GM21737 (cell line): ENCODE results near the gene SLC7A4.
"Not testable (repeated sequence)": the region's sequence is repeated elsewhere in the genome, so short reads cannot be mapped to it uniquely, and the experiment has no call there.

Experiments
- ATAC-seq: cut with Tn5 transposase; IDR thresholded peaks from one replicate; pipeline ENCODE4 v1.9.1; 2021; ENCODE audit warnings: mild to moderate bottlenecking, moderate library complexity; ENCODE audit not compliant: unreplicated experiment

SLC7A4 gene

DNA sequence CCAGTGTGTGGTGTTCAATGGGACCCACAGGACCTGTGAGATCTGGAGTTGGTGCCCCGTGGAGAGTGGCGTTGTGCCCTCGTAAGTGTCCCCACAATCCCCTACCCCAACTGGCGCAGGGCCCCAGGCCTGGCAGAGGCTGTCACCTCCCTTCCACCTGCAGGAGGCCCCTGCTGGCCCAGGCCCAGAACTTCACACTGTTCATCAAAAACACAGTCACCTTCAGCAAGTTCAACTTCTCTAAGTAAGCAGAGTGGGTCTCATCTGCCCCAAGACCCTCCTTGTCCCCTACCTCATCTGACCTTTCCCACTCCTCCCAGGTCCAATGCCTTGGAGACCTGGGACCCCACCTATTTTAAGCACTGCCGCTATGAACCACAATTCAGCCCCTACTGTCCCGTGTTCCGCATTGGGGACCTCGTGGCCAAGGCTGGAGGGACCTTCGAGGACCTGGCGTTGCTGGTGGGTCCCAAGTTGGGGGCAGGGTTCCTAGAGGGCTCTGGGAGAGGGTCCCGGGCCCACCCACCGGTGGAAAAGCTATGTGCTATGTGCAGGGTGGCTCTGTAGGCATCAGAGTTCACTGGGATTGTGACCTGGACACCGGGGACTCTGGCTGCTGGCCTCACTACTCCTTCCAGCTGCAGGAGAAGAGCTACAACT lies 9.3 kb downstream of the SLC7A4 start:
- no peak for ATAC-seq

DNA sequence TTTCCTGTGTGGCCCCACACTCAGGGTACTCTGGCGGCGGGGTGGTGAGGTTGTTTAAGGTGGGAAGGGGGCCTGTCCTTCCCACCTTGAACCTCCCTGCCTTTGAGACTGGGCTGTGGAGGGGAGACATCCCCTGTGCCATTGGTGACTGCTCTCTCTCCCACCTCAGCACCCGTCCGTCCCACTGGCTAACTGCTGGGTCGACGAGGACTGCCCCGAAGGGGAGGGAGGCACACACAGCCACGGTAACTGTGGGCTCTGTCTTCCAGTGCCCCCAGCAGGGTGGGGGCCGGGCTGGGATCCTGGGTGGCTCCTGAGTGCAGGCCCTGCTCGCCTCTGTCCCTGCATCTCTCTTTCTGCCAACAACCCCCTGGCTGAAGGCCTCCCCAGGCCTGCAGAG lies 9.9 kb downstream of the SLC7A4 start:
- no peak for ATAC-seq

DNA sequence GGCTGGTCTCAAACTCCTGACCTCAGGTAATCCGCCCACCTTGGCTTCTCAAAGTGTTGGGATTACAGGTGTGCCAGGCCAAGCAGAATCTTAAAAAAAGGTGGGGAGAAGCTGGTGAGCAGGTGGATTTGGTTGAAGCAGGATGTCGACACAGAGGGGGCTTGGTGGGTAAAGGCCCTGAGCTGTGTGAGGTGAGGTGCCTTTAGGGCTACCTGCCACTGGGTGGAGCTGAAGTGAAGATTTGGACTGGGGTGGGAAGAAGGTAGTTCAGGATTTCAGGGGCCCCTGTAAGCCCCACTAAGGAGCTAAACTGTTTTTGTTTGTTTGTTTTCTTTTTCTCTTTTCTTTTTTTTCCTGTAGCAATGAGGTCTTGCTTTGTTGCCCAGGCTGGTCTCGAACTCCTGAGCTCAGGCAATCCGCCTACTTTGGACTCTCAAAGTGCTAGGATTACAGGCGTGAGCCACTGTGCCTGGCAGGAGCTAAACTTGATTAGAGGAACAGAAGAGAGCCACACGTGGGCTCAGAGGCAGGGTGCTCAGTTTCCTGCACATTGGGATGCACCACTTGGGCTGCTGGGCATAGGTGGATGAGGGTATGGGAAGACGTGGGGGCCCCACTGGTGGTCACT lies 11.4 kb downstream of the SLC7A4 start:
- ATAC-seq, result no peak

GRCh38 chr22:21018314-21018713 lies 14.0 kb downstream of the SLC7A4 start:
- ATAC-seq, result no peak

DNA sequence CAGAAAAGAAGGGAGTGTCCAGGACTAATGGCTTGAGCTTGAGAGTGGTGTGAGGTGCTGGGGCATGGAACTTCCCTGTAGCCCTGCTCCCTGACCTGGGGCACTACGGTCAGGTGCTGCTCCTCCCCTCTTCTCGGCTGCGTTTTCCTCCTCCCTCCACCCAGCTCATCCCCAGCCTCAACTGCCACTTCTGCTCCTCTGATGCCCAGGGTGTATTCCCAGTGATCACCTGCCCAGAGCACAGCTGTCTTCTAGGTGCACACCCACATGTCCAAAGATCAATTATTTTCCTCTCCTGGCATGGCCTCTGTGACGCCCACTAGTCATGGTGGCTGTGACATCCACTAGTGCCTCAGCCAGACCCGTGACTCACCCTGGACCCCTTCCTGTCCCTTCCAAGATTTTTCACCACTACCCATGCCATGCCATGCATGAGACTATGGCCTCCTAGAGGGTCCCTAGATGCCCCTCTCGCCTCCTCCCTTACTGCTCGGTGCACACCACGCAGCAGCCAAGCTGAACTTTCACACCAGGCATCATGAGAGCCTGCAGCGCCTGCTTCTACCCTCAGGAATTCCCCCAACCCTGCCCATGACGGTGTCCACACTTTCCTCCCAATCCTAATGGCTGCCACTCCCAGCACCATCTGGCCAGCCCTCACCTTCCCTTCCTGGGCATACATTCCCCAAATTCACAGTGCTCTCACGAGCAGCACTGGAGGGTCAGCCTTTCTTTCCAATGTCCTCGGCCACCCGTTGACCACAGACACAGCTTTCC lies 15.5 kb downstream of the SLC7A4 start:
- no peak for ATAC-seq

DNA sequence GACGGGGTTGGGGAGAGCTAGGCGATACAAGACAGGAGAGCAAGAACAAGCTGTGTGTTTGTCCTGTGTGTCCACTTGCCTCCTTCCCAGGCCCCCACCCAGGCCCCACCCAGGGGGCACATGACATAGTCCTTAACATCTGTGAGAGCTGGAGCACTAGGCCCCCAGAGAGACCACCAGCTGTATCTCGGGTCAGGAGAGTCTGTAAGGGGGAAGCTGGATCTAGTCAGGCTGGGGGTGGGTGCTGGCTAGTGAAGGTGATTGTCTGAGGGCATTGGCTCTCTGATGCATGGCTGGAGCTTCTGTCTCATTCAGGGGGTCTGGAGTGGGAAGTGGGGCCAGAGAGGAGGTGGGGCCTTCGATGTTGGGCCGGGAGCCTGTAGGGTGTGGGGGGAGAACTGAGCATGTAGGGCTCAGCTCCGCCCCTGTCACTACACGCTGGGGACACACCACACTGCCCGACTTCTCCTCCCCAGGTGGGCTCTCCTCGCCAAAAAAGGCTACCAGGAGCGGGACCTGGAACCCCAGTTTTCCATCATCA lies 16.8 kb downstream of the SLC7A4 start:
- no peak for ATAC-seq

GRCh38 chr22:21014726-21015465 lies 17.5 kb downstream of the SLC7A4 start, which contains the start of gene P2RX6:
Gene P2RX6 (plus strand): TSS chr22:21015165. CDS start chr22:21015175, 10 bp downstream.
- ATAC-seq, result no peak

GRCh38 chr22:21014202-21014725 lies 18.1 kb downstream of the SLC7A4 start:
- peak; percentile 77 for ATAC-seq

- ATAC-seq, result peak; percentile 15
These were observed 18.6 kb downstream of the SLC7A4 start for GRCh38 chr22:21013657-21014201.

- no peak for ATAC-seq
These were observed 19.6 kb downstream of the SLC7A4 start for GRCh38 chr22:21012446-21013407.

DNA sequence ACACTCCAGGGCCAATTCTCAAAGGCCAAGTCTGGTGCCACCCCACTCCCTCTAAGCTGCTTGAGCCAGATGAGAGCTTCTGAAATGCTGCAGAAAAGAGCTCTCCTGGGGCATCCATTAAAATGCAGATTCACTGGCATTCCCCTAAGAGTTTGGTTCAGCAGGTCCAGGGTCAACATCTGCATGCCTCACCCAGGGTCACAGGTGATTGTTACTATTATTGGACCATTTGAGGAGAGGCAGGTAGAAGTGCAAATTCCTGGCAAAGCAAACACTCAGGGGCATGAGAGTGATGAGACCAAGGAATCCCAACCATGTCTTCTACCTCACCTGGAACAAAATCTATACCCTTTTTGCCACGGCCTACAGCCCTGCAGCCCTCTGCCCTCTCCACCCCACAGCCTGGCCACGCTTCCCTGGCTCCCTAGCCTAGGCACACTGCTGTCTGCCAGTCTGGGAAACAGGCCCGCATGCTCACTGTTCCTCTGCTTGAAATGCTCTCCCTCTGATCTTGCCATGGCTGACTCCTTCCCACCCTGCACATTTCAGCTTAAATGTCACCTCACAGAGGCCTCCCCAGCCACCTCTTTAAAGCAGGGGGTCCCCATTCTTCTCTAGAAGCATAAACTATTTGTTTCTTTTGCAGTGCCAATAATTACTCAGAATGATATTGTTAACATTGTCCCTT lies 21.8 kb downstream of the SLC7A4 start:
- no peak for ATAC-seq

- no peak for ATAC-seq
These were observed 22.5 kb downstream of the SLC7A4 start for GRCh38 chr22:21009638-21010425.

DNA sequence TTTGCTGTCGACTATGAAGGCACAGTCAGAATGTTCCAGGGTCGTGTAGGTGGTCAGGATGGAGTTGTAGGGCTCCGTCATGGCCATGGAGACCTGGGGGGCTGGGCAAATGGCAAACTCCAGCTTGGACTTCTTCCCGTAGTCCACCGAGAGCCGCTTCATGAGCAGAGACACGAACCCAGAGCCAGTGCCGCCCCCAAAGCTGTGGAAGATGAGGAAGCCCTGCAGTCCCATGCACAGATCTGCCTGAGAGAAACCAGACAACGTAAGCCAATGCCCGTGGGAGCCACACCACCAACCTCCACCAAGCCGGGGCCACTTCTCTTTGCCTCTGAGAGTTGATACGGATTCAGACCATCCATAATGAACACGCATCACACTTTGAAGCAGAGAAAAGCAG lies 23.2 kb downstream of the SLC7A4 start:
- not testable (repeated sequence) for ATAC-seq

DNA sequence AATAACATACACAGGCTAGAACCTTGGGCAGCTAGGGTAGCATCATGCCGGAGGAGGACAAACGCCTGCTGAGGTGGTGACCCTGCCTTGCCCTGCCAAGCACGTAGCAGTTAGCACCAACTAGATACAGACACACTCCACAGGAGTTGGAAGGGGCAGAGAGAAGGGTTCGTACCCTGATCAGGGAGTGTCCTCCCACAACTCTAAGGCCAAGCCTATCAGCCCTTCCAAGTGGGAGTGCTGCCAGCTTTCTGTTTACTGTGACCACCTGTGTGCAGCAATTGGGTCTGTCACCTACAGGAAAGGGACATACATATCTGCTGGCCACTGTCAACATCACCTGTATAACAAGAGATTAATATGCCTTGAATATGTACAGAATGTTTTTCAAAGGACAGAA lies 28.6 kb downstream of the SLC7A4 start:
- ATAC-seq, result no peak

DNA sequence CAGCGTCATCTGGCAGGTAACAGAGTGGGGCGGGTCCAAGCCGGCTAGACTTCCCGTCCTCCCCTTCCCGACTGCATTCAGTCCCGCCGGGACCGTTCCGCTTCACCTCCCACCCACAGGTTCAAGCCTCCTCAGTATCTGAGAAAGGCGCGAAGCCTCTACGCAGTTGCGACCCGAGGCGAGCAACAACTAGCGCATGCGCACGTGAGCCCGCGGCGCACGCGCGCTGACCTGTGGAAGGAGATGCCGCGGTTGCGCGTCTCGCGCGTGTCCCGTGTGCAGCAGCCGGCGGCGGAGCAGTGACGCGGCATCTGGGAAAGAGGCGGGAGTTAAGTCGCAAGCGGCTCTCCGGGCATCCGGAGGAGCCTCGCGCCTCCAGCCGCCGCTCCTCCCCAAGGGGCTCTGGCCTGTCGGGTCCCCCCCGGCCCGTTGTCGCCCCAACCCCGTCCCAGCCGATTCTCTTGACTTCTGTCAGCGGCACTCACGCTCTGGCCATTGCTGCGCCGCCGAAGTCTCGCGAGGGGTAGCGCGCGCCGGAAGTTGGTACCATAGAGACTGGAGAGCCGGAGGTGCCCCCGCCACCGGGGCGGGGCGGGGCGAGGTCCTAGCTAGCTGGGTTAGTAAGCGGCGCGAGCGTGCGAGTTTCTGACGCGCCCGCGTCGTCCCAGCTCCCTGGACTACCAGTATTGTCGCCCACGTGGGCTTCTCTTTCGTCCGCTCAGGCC lies 30.6 kb downstream of the SLC7A4 start, which contains the start of gene THAP7:
TSS of gene THAP7 (minus strand) at position 518 of the 725 bp plus-strand sequence. CDS start at position 311, 207 bp downstream.
- ATAC-seq, result peak; percentile 83

DNA sequence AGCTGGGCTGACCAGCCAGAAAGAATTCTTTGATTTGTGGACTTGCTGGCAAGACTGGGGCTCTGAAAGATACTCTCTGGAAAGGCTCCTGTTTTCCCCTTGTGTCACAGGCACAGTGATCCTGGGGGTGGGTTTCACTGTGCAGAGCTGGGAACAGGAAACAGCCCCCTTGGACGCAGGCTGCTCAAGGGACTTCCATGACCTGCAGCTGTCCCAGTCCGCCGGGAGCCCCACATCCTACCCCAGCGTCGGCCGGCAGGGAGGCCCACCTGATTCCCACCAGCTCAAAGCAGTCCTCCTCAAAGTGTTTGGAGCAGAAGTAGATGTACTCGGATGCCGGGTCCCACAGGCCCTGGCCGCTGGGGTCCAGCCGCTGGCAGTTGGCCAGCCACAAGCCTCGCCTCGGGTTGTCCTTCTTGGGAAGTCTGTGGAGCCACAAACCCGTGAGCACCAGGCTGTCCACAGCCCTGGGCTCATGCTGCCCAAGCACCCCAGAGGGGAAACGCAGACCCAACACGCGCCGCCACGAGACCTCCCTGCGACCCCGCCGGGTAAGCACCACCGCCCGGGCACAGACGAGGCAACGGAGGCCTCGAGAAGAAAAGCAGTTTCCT lies 31.3 kb downstream of the SLC7A4 start:
- ATAC-seq, result no peak
